ENCODE results near the gene CNTNAP2.

CNTNAP2 gene

GRCh38 chr7:148121847-148122246 lies 2005.2 kb downstream of the CNTNAP2 start:
- TF ChIP-seq TAF1 (IDR thresholded peaks at IDR 0.05; ENCODE audit: low read depth, low read length) (no peak), POLR2AphosphoS5 (IDR thresholded peaks at IDR 0.05; ENCODE audit: low read depth, low read length) (no peak), POLR2A (IDR thresholded peaks at IDR 0.05; ENCODE audit: low read depth, low read length) (no peak), POU2F2 (IDR thresholded peaks at IDR 0.05; ENCODE audit: low read depth, low read length) (no peak), PAX5 (IDR thresholded peaks at IDR 0.05; ENCODE audit: insufficient read depth, low read length, severe bottlenecking) (no peak), SPI1 (IDR thresholded peaks at IDR 0.05; ENCODE audit: low read depth, low read length) (no peak)
- DNase-seq (ENCODE audit: insufficient read length, low spot score) (no peak), FAIRE-seq (no peak)

DNA sequence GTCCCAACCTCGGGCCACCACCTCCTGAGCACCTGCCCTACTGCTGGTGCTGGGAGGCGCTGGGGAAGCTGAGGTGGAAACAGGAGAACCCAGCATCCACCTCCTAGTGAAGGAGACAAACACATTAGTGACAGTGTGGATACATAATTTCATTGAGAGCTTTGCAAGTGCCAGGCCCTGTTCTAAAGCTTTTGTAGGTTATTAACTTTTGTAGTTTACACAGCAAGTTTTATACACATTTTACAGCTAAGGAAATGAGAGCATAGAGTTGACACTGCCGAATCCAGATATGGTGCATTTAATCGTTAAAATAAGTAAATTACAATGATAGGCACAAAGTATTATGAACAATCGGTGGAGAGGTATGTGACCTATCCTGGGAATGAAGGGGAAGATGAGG lies 2007.9 kb downstream of the CNTNAP2 start:
- FAIRE-seq (no peak), DNase-seq (ENCODE audit: insufficient read length, low spot score) (no peak)
- TF ChIP-seq PAX5 (IDR thresholded peaks at IDR 0.05; ENCODE audit: insufficient read depth, low read length, severe bottlenecking) (no peak), POLR2A (IDR thresholded peaks at IDR 0.05; ENCODE audit: low read depth, low read length) (no peak), POU2F2 (IDR thresholded peaks at IDR 0.05; ENCODE audit: low read depth, low read length) (no peak), SPI1 (IDR thresholded peaks at IDR 0.05; ENCODE audit: low read depth, low read length) (no peak), TAF1 (IDR thresholded peaks at IDR 0.05; ENCODE audit: low read depth, low read length) (no peak), POLR2AphosphoS5 (IDR thresholded peaks at IDR 0.05; ENCODE audit: low read depth, low read length) (no peak)

- no peak for TF ChIP-seq SPI1 (IDR thresholded peaks at IDR 0.05; ENCODE audit: low read depth, low read length)
- TF ChIP-seq POLR2A (IDR thresholded peaks at IDR 0.05; ENCODE audit: low read depth, low read length) = no peak
- TF ChIP-seq PAX5 (IDR thresholded peaks at IDR 0.05; ENCODE audit: insufficient read depth, low read length, severe bottlenecking) = no peak
- TF ChIP-seq POLR2AphosphoS5 (IDR thresholded peaks at IDR 0.05; ENCODE audit: low read depth, low read length) = no peak
- no peak for TF ChIP-seq POU2F2 (IDR thresholded peaks at IDR 0.05; ENCODE audit: low read depth, low read length)
- no peak for TF ChIP-seq TAF1 (IDR thresholded peaks at IDR 0.05; ENCODE audit: low read depth, low read length)
- no peak for DNase-seq (ENCODE audit: insufficient read length, low spot score)
- no peak for FAIRE-seq
Measured at GRCh38 chr7:148127374-148127773, 2010.8 kb downstream of the CNTNAP2 start.

- FAIRE-seq = no peak
- no peak for TF ChIP-seq POU2F2 (IDR thresholded peaks at IDR 0.05; ENCODE audit: low read depth, low read length)
- no peak for TF ChIP-seq POLR2AphosphoS5 (IDR thresholded peaks at IDR 0.05; ENCODE audit: low read depth, low read length)
- TF ChIP-seq SPI1 (IDR thresholded peaks at IDR 0.05; ENCODE audit: low read depth, low read length) = no peak
- TF ChIP-seq TAF1 (IDR thresholded peaks at IDR 0.05; ENCODE audit: low read depth, low read length) = no peak
- TF ChIP-seq PAX5 (IDR thresholded peaks at IDR 0.05; ENCODE audit: insufficient read depth, low read length, severe bottlenecking) = no peak
- TF ChIP-seq POLR2A (IDR thresholded peaks at IDR 0.05; ENCODE audit: low read depth, low read length) = no peak
- no peak for DNase-seq (ENCODE audit: insufficient read length, low spot score)
Measured at GRCh38 chr7:148129023-148129422, 2012.4 kb downstream of the CNTNAP2 start.

- no peak for TF ChIP-seq TAF1 (IDR thresholded peaks at IDR 0.05; ENCODE audit: low read depth, low read length)
- no peak for TF ChIP-seq PAX5 (IDR thresholded peaks at IDR 0.05; ENCODE audit: insufficient read depth, low read length, severe bottlenecking)
- no peak for TF ChIP-seq POU2F2 (IDR thresholded peaks at IDR 0.05; ENCODE audit: low read depth, low read length)
- no peak for TF ChIP-seq SPI1 (IDR thresholded peaks at IDR 0.05; ENCODE audit: low read depth, low read length)
- no peak for TF ChIP-seq POLR2AphosphoS5 (IDR thresholded peaks at IDR 0.05; ENCODE audit: low read depth, low read length)
- TF ChIP-seq POLR2A (IDR thresholded peaks at IDR 0.05; ENCODE audit: low read depth, low read length) = no peak
- no peak for FAIRE-seq
- no peak for DNase-seq (ENCODE audit: insufficient read length, low spot score)
Measured at GRCh38 chr7:148135116-148135515, 2018.5 kb downstream of the CNTNAP2 start.

GRCh38 chr7:148135997-148136396 lies 2019.4 kb downstream of the CNTNAP2 start:
- DNase-seq (ENCODE audit: insufficient read length, low spot score) = no peak
- TF ChIP-seq POU2F2 (IDR thresholded peaks at IDR 0.05; ENCODE audit: low read depth, low read length) (no peak), POLR2A (IDR thresholded peaks at IDR 0.05; ENCODE audit: low read depth, low read length) (no peak), TAF1 (IDR thresholded peaks at IDR 0.05; ENCODE audit: low read depth, low read length) (no peak), SPI1 (IDR thresholded peaks at IDR 0.05; ENCODE audit: low read depth, low read length) (no peak), PAX5 (IDR thresholded peaks at IDR 0.05; ENCODE audit: insufficient read depth, low read length, severe bottlenecking) (no peak), POLR2AphosphoS5 (IDR thresholded peaks at IDR 0.05; ENCODE audit: low read depth, low read length) (no peak)
- FAIRE-seq = no peak

DNA sequence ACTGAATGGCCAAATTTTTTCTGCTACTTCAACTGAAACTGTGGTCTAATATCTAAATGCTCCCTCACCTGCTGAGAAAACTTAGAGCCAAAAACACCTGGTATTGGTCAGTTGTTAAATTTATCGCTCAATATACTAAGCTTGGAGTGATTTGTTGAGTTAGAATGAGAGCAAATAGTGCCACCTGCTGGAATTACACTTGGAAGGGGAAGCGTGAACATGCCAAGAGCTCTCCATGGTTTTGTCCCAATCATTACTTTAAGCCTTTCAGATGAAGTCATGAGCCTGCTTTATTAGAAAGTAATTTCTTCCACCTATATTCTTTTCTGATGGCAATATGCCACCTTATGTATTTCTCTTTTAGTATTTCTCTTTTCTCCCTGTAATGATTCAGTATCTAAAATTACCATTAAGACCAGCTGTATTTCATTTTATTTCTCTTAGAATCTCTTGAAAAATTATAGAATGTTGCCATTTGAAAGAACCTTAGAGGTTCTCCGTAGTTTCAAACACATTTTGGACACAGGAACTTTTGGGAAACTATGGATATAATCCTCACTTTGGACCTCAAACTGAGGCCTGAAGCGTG lies 2026.2 kb downstream of the CNTNAP2 start:
- TF ChIP-seq SPI1 (IDR thresholded peaks at IDR 0.05; ENCODE audit: low read depth, low read length) (no peak), PAX5 (IDR thresholded peaks at IDR 0.05; ENCODE audit: insufficient read depth, low read length, severe bottlenecking) (no peak), POLR2AphosphoS5 (IDR thresholded peaks at IDR 0.05; ENCODE audit: low read depth, low read length) (no peak), POU2F2 (IDR thresholded peaks at IDR 0.05; ENCODE audit: low read depth, low read length) (no peak)
- DNase-seq (ENCODE audit: insufficient read length, low spot score) = peak; percentile 6
- no peak for FAIRE-seq

- no peak for FAIRE-seq
- DNase-seq (ENCODE audit: insufficient read length, low spot score) = no peak
- TF ChIP-seq POU2F2 (IDR thresholded peaks at IDR 0.05; ENCODE audit: low read depth, low read length) (no peak), PAX5 (IDR thresholded peaks at IDR 0.05; ENCODE audit: insufficient read depth, low read length, severe bottlenecking) (no peak), POLR2A (IDR thresholded peaks at IDR 0.05; ENCODE audit: low read depth, low read length) (no peak)
Measured at GRCh38 chr7:148144827-148145226, 2028.2 kb downstream of the CNTNAP2 start.

- DNase-seq (ENCODE audit: insufficient read length, low spot score) (no peak), FAIRE-seq (no peak)
- TF ChIP-seq POU2F2 (IDR thresholded peaks at IDR 0.05; ENCODE audit: low read depth, low read length) = no peak
- no peak for TF ChIP-seq TAF1 (IDR thresholded peaks at IDR 0.05; ENCODE audit: low read depth, low read length)
- no peak for TF ChIP-seq PAX5 (IDR thresholded peaks at IDR 0.05; ENCODE audit: insufficient read depth, low read length, severe bottlenecking)
- TF ChIP-seq POLR2AphosphoS5 (IDR thresholded peaks at IDR 0.05; ENCODE audit: low read depth, low read length) = no peak
- no peak for TF ChIP-seq SPI1 (IDR thresholded peaks at IDR 0.05; ENCODE audit: low read depth, low read length)
- no peak for TF ChIP-seq POLR2A (IDR thresholded peaks at IDR 0.05; ENCODE audit: low read depth, low read length)
Measured at GRCh38 chr7:148146346-148146745, 2029.7 kb downstream of the CNTNAP2 start.

DNA sequence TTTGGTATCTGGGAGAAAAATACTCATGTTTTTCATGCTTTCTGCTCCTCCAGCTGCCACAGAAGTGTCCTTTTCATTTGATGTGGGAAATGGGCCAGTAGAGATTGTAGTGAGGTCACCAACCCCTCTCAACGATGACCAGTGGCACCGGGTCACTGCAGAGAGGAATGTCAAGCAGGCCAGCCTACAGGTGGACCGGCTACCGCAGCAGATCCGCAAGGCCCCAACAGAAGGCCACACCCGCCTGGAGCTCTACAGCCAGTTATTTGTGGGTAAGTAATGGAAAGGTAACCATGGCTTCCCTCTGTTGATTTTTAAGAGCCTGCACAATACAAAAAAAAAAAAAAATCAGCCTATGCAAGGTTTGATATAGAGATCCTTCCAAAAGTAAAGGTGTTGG lies 2030.8 kb downstream of the CNTNAP2 start:
- DNase-seq (ENCODE audit: insufficient read length, low spot score) = no peak
- TF ChIP-seq SPI1 (IDR thresholded peaks at IDR 0.05; ENCODE audit: low read depth, low read length) (no peak), TAF1 (IDR thresholded peaks at IDR 0.05; ENCODE audit: low read depth, low read length) (no peak), PAX5 (IDR thresholded peaks at IDR 0.05; ENCODE audit: insufficient read depth, low read length, severe bottlenecking) (no peak), POU2F2 (IDR thresholded peaks at IDR 0.05; ENCODE audit: low read depth, low read length) (no peak), POLR2A (IDR thresholded peaks at IDR 0.05; ENCODE audit: low read depth, low read length) (no peak), POLR2AphosphoS5 (IDR thresholded peaks at IDR 0.05; ENCODE audit: low read depth, low read length) (no peak)
- no peak for FAIRE-seq
